Endometrial microvascular endothelial cells (primary cell): ENCODE data around the gene C4orf51. TPM values are rescaled to one million over a fixed set of nuclear protein-coding genes. Genes with fewer than 3 reads are reported as not detected.
"Not testable (repeated sequence)": the region's sequence is repeated elsewhere in the genome, so short reads cannot be mapped to it uniquely, and the experiment has no call there.

Experiments used
- in situ Hi-C: cut with HindIII; loops from 2 replicates; pipeline ENCODE4 v1.10.0; 2017; ENCODE audit warnings: low sequenced_read_pairs, low pct_unique_long_range_greater_than_20kb; ENCODE audit errors: inconsistent ontology term
- total RNA-seq: library from RNA; depleted of rRNA; stranded (reverse); fragments of >200 nt; gene quantifications from one replicate; pipeline ENCODE4 v1.2.3, GENCODE V29; 2015; ENCODE audit errors: inconsistent ontology term

The C4orf51 gene
- total RNA-seq: not detected

DNA sequence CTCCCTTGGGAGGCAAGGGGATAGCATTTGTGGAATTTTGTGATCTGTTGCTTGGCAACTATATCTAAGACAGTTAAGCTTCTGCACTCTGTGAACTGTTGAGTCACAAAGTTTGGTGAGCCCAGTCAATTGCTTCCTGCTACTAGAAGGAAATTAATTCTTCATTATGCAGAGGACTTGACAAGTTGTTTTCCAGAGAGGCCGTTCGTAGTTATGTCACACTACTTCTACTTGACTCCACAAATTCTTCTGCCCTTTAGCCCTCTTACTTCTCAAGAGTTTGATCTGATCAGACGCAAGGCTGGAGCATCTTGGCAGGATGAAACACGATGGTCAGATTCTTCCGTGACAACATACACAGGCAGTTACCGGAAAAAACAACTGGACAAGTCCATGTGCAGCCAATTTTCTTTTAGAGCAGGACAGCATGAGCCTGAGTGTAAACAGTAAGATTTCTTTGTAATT lies at the start of gene C4orf51:
TSS of gene C4orf51 (plus strand) at position 156 of the 465 bp plus-strand sequence. CDS start at position 214, 58 bp downstream.
- in situ Hi-C loops: no loop called here

DNA sequence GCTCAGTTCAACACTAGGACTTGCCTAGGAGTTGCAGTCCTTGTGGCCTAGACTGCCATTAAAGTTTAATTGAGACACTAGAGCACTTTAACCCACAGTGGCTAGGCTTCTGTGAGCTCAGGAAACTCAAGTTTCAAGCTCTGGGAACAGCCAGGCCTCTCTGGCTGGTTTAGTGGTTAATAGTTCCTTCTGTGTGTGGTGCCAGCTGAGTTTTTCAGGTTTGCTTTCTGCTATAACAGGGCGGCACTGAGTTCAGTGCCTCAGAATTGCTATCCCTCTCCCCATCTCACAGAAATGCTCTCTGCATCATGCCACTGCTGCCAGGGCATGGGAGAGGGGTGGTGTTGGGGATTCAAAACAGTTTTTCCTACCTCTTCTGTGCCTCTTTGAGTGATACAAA lies 44.8 kb upstream of the C4orf51 start:
- in situ Hi-C loops: no loop called here

DNA sequence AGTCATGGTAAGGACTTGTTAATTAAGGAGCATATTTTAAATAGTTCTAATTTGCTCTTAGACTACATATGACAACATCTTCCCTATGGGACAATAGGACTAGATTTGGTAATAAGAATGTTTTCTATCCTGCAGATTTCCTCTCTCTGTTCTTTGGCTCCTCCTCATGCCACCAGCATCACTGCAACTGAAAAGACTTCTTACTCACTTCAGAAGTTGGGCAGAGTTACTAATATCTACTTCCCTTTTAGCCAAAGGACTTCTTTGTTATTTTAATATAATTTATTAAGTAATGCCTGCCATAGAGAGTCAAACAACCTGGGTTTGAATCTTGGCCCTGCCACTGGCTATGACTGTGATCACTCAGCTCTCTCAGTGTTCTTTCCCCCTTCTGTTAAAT lies 44.3 kb upstream of the C4orf51 start:
- in situ Hi-C loops: no loop called here

- in situ Hi-C loops: no loop called here
Measured at GRCh38 chr4:145639186-145639698, 40.7 kb upstream of the C4orf51 start.

GRCh38 chr4:145640236-145640635 lies 39.7 kb upstream of the C4orf51 start:
- in situ Hi-C loops: not testable (repeated sequence)

- in situ Hi-C loops: no loop called here
Measured at GRCh38 chr4:145643295-145643694, 36.7 kb upstream of the C4orf51 start.

GRCh38 chr4:145644699-145645098 lies 35.2 kb upstream of the C4orf51 start:
- in situ Hi-C loops: no loop called here

- in situ Hi-C loops: no loop called here
Measured at GRCh38 chr4:145656156-145656555, 23.8 kb upstream of the C4orf51 start.

DNA sequence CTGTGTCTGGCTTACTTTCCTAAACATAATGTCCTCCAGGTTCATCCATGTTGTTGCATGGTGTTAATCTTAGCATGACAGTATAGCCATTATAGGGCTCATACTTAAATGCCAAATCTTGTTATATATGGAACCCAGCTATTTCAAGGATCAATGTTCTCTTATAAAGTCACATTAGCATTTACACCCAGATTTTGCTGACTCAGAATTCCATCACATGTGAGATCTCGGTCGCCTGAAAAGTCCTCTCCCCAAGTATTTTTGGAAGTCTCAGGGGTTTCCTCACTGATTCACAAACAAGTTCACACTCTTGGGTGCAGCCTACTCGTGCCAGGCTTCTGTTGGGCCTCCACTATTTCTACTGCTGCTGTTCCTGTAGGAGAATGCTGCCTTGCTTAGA lies 19.9 kb upstream of the C4orf51 start:
- in situ Hi-C loops: no loop called here

DNA sequence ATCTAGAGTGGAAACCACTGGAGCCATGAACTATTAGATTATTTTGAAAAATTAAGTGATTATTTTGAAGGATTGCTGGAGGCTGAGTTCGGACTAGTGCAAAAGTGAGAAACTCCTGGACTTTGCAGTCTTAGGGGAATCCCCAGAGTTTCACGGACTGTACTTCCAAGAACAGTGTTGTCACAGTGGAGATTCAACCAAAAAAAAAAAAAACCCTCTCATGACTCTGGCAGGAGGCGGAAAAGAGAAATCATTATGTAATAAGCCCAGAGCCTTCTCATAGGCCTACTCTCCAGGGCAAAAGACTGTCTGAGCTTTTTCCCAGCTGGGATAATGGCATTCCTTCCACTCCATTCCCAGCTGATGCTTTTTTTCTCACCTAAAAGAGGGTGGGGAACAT lies 16.8 kb upstream of the C4orf51 start:
- in situ Hi-C loops: no loop called here

DNA sequence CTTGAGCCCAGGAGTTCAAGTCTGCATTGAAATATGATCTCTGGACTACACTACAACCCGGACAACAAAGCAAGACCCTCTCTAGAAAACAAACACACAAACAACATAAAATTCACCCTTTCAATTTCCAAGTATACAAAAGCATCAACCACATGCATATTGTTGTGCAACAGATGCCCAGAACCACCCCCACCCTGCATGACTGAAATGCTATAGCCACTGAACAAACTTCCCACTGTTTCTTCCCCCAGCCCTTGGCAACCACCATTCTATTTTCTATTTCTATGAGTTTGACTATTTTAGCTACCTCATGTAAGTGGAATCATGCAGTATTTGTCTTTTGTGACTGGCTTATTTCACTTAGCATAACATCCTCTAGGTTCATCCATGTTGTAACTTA lies 14.2 kb upstream of the C4orf51 start:
- in situ Hi-C loops: no loop called here

GRCh38 chr4:145670422-145670821 lies 9.5 kb upstream of the C4orf51 start:
- in situ Hi-C loops: no loop called here

GRCh38 chr4:145679520-145679919 lies 426 bp upstream of the C4orf51 start:
- in situ Hi-C loops: no loop called here

DNA sequence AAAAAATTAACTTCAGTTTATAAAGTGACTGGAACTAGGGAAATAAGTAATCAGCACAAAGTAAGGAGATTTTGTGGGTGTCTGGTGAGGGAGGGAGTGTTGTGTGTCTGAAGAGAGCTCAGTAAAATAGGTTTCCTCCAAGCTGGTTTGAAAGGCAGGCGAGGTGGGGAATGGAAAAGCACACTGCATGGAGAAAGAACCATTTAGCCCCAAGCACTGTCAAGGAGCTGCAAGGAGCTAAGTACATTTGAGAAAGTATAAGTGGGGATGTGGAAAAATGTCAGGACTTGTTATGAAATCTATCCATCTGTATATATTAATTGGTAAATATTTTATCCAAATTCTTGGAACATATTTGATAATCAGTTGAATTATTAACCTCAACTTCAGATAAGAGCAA lies 956 bp downstream of the C4orf51 start:
- in situ Hi-C loops: no loop called here

GRCh38 chr4:145681518-145681917 lies 1.6 kb downstream of the C4orf51 start:
- in situ Hi-C loops: no loop called here

GRCh38 chr4:145681956-145682355 lies 2.0 kb downstream of the C4orf51 start:
- in situ Hi-C loops: no loop called here

- in situ Hi-C loops: no loop called here
Measured at GRCh38 chr4:145686991-145687390, 7.0 kb downstream of the C4orf51 start.

GRCh38 chr4:145690610-145691009 lies 10.7 kb downstream of the C4orf51 start:
- in situ Hi-C loops: no loop called here

GRCh38 chr4:145691416-145691815 lies 11.5 kb downstream of the C4orf51 start:
- in situ Hi-C loops: not testable (repeated sequence)

DNA sequence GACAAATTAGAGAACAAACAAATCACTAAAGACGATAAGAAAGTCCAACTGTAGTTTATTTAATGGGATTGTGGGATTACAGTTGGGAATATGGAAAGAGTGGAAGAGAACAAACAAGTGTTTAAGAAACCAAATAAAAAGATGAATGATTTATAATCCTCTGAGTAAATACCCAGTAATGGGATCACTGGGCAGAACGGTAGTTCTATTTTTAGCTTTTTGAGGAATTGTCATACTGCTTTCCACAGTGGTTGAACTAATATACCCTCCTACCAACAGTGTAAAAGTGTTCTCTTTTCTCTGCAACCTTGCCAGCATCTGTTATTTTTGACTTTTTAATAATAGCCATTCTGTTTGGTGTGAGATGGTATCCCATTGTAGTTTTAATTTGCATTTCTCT lies 15.0 kb downstream of the C4orf51 start:
- in situ Hi-C loops: no loop called here

DNA sequence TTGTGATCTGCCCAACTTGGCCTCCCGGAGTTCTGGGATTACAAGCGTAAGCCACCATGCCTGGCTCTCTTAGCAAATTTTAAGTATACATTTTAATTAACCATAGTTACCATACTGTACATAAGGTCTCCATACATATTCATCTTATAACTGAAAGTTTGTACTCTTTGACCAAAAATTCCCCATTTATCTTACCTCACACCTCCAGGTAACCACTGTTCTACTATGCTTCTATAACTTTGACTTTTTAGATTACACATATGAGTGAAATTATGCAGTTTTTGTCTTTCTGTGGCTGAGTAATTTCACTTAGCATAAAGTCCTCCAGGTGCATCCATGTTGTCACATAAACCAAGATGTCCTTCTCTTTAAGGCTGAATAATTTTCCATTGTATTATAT lies 17.4 kb downstream of the C4orf51 start:
- in situ Hi-C loops: no loop called here
